ENCODE data around the gene MCTP2.

MCTP2 gene

DNA sequence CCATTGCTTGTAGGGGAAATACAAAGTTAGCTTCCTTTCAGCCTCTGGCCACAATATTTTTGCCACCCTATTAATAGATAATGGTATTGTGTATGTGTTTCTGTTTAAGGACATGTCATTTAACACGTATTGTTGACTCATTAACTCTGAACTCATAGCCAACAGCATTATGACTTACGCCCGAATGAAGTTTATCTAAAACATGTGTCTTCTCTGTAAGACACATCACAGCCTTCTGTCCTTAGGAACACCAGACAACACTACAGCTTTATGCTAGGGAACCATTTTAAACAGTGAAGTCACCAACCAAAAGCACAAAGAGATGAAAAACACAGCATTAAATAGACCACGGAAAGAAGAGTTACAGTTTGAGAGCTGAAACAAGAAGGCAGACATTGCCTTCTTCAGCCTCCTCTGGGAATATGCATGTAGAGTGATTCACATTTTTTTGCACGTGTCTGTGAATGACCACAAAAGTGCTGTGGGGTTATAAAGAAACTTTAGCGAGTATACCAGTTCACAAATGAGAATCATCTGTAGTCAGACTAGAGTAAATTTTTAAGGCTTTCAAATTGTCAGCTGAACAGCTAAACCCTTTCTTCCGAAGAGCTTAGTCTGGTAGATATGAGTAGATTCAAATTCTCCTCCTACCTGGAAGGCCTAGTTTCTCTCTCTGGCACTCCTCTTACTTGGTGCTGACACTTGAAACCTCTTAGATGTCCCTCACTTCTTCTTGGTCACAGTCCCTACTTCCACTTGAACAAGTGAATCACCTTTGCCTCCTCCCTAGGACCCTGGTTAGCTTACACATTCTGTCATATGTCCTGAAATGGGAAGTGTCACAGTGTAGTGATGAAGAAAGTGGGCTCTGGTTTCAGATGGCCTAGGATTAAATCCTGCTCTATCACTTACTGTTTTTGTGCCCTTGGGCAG, 32.2 kb downstream of the MCTP2 start:
- DNase-seq: no peak

DNA sequence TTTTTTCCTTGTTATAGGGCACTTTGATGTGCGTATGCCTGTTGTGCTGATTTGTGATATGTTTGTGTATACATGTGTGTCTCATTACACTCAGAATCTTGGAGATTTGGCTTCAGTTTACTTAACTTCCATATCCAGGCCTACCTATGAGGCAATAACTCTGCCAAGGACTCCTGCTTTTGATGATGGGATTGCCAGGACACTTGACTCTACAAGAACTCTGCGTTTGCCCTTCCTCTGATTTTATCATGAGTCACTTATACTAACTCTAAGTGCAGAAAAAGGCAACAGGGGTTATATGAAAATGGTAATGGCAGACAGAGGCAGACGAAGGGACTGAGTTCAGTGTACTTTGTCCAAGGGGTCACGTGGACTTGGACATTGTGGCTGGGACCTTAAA, 33.6 kb downstream of the MCTP2 start:
- DNase-seq: no peak

DNA sequence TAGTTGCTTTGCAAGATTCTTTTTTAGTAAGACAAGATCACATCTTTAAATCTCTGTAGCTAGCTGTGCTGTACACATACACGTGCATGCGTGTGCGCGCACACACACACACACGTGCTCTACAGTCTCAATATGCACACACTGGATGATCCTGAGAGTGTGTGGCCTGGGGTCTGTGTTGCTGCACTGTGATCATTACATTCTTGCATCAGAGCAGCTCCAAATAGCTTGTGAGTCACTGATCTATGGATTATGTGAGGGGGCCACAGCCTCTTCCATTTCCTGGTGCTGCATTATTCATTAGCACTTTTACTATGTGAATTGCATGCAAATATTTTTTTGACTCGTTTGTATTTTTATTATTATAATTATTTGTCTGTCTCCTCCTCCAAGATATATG, 34.6 kb downstream of the MCTP2 start:
- DNase-seq: no peak

DNA sequence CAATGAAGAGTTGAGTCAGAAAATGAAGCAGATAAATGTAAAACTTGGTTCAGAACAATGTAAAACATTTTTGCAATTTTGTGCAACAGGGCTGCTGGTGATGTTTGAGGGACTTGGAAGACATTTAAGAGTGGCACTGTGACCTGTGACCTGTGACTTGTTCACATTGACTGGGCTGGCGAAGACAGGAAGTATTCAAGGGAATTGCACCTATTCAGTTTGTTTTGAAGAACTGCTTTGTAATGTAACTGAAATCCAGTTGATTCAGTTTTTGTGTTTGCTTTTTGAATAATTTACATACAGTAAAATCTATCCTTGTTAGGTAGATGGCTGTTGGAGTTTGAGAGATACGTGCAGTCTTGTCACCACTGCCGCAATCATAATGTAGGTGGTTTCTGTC, 35.4 kb downstream of the MCTP2 start:
- no peak for DNase-seq

DNA sequence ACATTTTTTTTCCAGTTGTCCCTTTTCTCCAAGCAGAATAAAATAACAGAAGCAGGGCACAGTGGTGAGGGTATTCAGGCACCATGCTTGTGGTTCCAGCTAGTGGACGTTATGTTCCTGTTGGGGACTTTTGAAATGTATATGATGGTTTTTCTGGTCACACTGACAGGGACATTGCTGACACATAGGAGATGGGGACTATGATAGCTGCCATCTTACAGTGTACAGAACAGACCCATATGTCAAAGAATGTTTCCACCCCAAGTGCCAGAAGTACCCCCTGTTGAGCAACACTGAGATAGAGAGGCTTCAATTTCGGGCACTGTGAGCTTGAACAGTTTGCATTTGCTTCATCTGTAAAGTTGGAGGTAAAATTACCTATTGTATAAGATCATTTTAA, 38.6 kb downstream of the MCTP2 start:
- no peak for DNase-seq

DNA sequence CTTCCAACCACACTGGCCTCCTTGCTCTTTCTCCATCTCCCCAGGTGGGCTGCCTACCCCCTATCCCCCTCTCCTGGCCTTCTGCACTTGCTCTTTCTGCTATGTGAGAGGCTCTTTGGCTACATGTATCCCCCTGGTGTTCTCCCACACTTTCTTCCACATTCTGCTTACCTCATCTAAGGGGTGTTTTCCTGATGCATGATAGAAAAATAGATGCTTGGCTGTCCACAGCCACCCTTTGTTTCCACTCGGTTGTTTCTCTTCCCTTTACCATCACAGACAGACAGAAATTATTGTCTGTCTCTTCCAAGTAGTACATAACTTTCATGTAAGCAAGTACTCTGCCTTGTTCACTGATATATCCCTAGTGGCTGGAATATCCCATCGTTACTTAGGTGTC, 39.2 kb downstream of the MCTP2 start:
- DNase-seq: no peak

DNA sequence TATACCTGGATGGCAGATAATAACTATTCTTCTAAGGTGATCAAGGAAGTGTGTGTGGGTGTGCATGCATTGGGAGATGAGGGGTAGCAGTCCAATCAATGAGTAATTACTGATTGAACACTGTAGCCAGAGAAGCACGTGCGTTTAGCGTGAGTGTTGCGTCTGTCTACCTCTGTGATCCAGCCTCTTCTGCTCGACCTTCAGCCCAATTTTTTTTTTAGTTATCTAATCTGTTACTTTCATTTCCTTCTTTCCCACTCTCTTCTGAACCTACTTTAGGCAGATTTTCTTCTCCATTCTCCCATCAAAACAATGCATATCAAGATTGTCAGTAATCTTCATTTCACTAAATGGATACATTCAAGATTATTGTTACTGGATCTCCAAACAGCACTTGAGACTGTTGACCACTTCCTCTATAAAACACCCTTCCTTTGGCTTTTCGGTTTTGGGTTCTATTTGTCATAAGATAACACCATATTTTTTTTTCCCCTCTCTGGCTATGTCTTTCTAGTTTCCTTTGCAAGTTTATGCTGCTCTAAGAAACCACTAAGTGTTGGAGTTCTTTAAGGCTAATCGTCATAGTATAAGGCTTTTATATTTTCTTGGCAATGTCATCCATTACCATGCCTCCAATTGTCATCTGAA, 41.0 kb downstream of the MCTP2 start:
- no peak for DNase-seq

DNA sequence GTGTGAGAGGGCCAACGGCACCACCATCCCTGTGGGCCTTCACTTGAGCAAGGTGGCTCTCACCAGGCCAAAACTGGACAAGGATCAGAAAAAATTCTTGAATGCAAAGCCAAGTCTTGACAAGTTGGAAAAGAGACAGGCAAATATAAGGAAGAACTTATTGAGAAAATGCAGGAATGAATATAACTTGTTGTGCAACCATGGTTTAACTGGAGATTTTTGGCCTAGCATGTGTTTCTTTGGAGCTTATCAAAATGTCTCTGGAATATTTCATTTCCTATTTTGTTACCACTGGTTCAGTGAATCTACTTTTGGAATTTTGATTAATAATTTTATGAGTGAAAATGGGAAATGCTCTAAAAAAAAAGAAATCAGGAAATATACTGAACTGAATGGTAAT, 42.5 kb downstream of the MCTP2 start:
- DNase-seq: no peak

DNA sequence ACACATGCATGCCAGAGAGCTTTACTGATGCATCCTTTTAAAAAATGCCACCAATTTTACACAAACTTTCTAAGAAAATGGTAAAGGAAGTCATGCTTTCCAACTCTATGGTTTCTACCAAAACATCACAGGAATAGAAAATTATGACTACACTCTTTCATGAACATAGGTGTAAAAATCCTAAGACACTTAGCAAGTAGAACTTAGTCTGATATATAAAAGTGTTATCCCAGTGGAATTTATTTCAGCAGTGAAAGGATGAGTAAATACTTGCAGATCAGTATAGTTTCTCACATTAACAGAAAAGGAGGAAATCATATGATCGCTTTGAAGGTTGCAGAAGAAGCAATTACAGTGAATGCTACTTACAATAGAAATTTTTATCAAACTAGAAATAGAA, 43.4 kb downstream of the MCTP2 start:
- no peak for DNase-seq

DNA sequence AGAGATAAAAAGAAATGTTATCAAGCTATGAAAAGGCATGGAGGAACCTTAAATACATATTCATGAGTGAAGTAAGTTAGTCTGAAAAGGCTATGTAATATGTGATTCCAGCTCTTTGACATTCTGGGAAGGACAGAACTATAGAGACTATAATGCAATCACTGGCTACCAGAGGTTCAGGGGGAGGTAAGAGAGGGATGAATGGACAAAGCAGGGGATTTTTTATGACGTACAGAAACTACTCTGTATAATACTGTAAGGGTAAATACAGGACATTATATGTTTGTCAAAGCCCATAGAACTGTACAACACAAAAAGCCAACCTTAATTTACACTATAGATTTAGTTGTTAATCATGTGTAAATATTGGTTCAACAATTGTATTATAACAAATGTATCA, 46.1 kb downstream of the MCTP2 start:
- DNase-seq: no peak

DNA sequence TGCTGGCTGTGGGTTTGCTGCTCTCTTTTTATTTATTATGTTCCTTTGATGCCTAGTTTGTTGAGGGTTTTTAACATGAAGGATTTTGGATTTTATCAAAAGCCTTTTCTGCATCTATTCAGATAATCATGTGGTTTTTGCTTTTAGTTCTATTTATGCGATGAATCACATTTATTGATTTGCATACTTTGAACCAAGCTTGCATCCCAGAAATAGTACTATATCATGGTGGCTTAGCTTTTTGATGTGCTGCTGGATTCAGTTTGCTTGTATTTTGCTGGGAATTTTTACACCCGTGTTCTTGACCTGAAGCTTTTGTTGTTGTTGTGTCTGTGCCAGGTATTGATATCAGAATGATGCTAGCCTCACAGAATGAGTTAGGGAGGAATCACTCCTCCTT, 48.4 kb downstream of the MCTP2 start:
- DNase-seq: no peak

DNA sequence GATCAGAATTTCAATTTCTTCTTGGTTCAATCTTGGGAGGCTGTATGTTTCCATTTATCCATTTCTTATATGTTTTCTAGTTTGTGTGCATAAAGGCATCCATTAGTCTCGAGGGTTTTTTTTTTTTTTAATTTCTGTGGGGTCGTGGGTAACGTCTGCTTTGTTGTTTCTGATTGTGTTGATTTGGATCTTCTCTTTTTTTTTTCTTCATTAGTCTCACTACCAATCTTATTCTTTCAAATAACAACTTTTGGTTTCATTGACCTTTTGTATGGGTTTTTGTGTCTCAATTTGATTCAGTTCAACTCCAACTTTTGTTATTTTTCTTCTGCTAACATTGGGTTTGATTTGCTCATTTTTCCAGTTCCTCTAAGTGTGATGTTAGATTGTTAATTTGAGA, 48.9 kb downstream of the MCTP2 start:
- DNase-seq: no peak

DNA sequence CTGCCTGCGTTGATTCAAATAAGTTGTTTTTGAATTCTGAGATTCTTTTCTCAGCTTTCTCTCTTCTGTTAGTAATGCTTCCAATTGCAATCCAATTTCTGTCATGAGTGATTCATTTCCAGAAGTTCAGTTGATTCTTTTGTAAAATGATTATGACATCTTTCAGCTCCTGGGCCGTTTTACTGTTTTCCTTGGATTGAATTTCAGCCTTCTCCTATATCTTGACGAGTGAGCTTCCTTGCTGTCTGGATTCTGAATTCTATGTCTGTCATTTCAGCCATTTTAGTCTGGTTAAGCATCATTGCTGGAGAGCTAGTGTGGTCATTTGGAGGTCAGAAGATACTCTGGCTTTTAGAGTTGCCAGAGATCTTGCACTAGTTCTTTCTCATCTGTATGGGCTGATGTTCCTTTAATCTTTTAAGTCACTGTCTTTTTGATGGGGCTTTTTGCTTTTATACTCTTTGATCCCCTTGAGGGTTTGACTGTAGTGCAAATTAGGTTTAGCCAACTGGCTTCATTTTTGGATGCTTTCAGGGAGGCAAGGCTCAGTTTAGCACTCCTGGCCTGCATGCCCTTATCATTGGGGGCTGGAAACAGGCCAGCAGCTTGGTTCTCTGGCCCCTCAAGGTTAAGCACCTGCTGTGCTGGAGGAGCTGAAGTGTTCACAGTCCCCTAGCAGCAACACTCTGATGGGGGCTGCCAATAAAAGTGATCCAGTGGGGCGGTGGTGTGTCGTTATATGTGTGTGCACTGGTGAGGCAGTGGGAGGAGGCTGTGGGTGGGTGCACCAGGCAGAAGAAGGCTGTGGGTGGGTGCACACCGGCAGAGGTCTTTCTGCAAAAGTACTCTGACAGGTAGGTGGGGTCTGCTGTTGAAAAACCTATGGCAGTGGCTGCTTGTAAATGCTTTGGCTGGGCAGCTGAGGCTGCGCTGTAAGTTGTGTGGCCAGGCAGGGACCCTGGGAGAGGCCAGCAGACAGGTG, 51.2 kb downstream of the MCTP2 start:
- no peak for DNase-seq

DNA sequence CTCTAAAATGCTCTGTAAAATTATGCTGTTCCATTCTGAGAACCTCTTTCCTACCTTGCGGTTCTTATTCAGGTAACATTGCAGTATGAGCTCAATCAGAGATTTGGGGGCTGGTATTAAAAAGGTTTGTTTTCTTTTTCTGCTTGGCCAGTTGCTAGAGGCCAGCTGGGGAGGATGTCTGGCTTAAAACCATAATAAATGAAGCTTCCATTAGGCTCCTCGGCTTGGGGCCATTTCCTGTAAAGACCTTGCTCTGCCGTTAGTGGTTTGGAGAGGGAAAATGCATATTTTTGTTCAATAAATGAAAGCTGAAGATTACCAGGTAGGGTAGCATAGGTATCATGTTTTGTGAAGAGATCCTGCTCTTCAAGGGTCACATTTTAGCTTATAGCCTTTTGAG, 55.2 kb downstream of the MCTP2 start:
- DNase-seq: no peak

DNA sequence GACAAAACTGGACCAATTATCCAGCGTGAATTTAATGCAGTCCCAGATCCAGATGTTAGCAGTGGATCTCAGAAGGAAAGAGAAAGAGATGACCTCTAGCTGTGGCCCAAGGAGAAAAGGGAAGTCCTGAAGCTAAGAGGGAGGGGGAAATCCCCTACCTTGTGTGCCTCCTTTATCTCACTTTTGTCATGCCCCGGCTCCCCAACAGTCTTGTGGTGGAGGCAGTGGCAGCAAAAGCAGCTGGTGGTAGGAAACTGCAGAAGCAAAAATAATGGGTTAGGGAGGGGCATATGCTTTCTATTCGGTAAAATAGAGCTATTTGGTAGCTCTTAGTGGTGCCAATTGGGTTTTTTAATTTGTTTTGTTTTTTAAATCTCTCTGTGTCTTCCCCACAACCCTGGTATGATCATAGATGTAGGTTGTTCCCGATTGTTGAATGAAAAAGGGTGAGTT, 56.5 kb downstream of the MCTP2 start:
- no peak for DNase-seq

DNA sequence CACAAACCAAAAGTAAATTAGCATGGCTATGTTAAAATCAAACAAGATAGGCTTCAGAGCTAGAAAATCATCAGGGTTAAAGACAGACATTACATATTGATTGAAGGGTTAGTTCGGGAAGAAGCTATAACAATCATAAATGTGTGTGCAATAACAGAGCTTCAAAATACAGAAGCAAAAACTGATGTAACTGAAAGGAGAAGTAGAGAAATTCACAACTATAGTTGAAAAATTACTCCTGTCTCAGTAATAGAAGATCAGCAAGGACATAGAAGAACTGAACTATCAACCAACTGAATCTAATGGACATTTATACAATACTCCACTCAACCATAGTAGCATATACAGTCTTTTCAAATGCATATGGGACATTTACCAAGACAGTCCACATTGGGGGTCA, 59.4 kb downstream of the MCTP2 start:
- DNase-seq: no peak

DNA sequence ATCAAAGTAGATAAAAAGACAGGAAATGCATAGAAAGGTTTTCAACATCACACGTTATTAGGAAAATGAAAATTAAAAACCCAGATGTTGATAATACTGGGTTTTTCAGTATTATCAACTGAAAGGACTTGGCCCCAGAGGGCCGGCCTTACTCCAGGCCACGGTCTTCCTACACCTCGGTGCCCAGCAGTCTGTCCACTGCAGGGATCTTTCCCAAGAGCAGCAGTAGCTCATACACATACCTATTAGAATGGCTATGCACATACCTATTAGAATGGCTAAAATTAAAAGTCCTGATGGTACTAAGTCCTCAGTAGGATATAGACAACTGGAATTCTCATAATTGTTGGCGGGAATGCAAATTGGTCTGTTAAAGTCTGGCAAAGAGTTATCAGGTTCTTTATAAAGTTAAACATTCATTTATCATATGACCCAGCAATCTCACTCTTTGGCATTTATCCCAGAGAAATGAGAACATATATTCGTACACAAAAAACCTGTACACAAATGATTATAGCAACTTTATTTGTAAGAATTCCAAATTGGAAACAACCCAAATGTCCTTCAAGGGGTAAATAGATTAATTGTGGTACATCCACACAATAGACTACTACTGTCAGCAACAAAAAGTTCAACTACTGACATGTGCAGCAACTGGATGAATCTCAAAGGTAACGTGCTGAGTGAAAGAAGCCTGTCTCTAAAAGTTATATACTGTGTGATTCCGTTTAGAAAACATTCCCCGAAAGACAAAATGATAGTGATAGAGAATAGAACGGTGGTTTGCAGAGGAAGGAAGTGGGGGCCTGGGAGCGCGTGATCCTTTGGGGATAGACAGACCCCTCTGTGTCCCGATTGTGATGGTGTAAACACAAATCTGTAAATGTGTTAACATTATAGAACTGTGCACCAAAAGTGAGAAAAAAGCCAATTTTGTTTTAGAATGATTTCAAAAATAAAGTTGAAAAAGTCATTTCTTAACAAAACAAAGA, 62.3 kb downstream of the MCTP2 start:
- DNase-seq: no peak

DNA sequence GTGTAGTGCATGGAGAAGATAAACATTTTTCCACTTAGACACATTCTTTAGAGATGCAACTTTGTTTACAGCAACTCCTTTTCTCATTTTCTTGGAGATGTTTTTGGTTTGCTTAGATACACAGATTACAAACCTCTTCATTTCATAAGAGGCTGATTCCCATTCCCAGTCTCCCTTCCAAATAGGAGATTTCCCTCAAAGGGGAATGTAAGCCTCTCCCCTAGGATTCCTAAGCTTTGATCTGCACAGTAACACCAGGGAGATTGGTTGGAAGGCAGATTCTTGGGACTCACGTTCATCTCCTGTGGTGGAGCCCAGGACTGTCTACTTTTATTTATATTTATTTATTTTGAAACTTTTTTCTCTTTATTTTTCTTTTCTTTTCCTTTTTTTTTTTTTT, 63.2 kb downstream of the MCTP2 start:
- no peak for DNase-seq

DNA sequence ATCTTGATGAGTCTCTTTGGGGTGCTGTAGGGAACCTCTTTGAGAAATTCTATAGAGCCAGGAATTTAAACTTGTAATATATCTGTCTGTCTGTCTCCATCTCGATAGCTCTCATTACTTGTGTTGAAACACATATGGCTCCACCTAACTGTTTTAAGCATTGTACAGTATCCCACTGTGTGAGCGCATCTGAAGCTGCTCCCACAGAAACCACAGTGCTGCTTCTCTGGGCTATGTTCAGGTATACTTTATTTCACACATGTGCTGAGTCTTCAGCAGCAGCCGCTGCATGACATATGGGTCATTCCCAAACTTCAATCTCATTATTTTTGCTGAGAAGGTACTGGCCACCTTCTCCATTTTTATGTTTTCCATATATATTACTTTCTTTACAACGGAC, 63.9 kb downstream of the MCTP2 start:
- DNase-seq: no peak

DNA sequence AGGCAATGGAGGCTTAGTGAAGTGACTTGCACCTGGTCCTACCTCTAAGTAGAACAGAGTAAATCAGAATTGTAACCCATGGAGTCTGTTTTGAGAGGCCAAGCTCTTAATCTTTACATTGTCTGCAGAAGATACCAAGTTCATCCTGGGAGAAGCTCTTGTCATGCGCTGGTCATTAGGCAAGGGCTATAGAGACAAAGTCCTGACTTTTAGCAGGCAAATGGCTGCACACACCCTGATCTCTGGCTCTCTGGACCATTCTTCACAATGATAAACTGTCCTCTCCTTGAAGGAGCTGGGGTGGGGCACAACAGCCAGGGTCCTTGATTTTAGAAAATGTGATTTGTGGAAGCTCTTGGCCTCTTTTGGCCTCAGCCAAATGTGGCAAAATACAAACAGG, 65.4 kb downstream of the MCTP2 start:
- DNase-seq: no peak

DNA sequence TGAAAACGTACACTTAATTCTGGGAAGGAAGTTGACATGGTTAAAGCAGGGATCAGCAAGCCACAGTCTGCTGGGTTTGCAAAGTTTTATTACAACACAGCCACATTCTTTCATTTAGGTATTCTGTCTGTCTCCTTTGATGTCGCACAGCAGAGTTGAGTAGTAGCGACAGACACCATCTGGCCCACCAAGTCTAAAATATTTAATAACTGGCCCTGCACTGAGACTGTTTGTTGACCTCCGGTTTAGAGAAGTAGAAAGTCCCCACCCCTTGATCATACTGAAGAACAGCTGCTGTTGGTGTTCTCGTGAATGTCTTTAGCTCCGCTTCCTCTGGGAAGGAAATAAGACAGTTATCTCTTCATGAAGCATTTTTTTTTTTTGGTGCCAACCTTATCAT, 66.2 kb downstream of the MCTP2 start:
- DNase-seq: peak; percentile 8

DNA sequence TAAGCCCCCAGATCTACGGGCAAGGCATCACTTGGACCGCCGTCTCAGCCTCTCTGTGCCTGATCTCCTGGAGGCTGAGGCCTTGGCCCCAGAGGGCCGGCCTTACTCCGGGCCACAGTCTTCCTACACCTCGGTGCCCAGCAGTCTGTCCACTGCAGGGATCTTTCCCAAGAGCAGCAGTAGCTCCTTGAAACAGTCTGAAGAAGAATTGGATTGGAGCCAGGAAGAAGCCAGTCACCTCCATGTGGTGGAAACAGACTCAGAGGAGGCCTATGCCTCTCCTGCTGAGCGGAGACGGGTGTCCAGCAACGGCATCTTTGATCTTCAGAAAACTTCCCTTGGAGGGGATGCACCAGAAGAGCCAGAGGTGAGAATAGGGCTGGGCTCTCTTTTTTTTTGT, 67.0 kb downstream of the MCTP2 start:
- DNase-seq: no peak
